ENCODE data around the gene KBTBD8.

GRCh38 chr3:66957367-66957766, 40.7 kb upstream of the KBTBD8 start:
- TF ChIP-seq CTCF (IDR thresholded peaks at IDR 0.05; ENCODE audit: insufficient read depth, low read depth, low read length) (no peak), EZH2 (IDR thresholded peaks at IDR 0.05; ENCODE audit: insufficient read depth, low read length) (no peak)
